GM12873 (cell line): ENCODE measurements around the gene RFX5.

Experiments used
- CTCF ChIP-seq: IDR thresholded peaks from 2 replicates; pipeline ENCODE4 v1.5.1; 2012; ENCODE audit warnings: low read depth, mild to moderate bottlenecking, moderate library complexity, low read length, control low read depth; ENCODE audit not compliant: insufficient read depth; ENCODE audit errors: missing control alignments

RFX5 gene

GRCh38 chr1:151346769-151347522 is at the start of gene RFX5:
TSS of gene RFX5 (minus strand) at chr1:151347252. CDS start at chr1:151346320, 932 bp downstream.
- TF ChIP-seq CTCF, result no peak

GRCh38 chr1:151393583-151393982 is 46.5 kb upstream of the RFX5 start:
- no peak for TF ChIP-seq CTCF

GRCh38 chr1:151391079-151391563 is 44.1 kb upstream of the RFX5 start:
- no peak for TF ChIP-seq CTCF

- TF ChIP-seq CTCF, result no peak
Measured at GRCh38 chr1:151386002-151386401, 39.0 kb upstream of the RFX5 start.

- no peak for TF ChIP-seq CTCF
Measured at GRCh38 chr1:151384584-151384983, 37.5 kb upstream of the RFX5 start.

- no peak for TF ChIP-seq CTCF
Measured at GRCh38 chr1:151377150-151377884, 30.3 kb upstream of the RFX5 start.

- no peak for TF ChIP-seq CTCF
Measured at GRCh38 chr1:151373196-151373595, 26.1 kb upstream of the RFX5 start.
